ENCODE data around the gene PPHLN1. TPM values are rescaled to one million over a fixed set of nuclear protein-coding genes. Genes with fewer than 3 reads are reported as not detected.

The PPHLN1 gene
- total and polyA plus RNA-seq, 7 donors: 25.2 to 66.7 (median 52.3) TPM

DNA sequence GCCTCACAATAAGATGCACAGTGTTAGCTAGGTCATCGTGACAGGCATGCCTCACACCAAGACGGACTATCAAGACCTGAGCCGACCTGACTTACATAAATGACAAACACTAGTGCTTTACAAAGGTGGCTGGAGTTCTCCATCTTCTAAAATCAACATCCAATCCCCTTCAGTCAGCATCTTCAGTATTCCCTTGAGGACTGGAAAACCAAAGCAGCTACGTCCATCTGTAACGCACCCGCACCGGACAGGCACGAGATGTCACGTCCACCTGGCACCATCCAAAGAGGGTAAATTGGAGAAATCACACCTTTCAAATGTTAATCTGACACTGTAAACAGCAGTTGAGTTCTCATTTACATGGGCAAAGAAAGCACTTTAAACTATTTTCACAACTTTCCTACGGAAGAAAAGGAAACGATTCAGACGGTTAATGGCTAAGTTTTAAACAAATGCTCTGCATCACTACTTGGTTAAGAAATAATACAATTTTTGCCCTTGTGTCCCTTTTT is 133.4 kb downstream of the PPHLN1 start:
- Histone ChIP-seq H3K27ac (no peak overlapping the region), H3K27me3 (no peaks in the 10 kb centered on the region), H3K9me3 (no peaks in the 10 kb centered on the region), H3K4me1 (no peaks in the 10 kb centered on the region), H3K4me3 (no peak overlapping the region), H3K36me3 (peaks cover 0 to 63% (median 4%) of the 10 kb centered on the region in 4 donors)
- WGBS, 2 donors: 93 to 95% methylated on average over 12 of the region's 12 CpGs
- no peak for DNase-seq
- intact Hi-C loops (cut with DNase I): no loop called here
- TF ChIP-seq POLR2AphosphoS5 (IDR thresholded peaks at IDR 0.05) (no peak), CTCF (IDR thresholded peaks at IDR 0.05) (no peak), EP300 (IDR thresholded peaks at IDR 0.05) (no peak), POLR2A (IDR thresholded peaks at IDR 0.05) (no peak)

DNA sequence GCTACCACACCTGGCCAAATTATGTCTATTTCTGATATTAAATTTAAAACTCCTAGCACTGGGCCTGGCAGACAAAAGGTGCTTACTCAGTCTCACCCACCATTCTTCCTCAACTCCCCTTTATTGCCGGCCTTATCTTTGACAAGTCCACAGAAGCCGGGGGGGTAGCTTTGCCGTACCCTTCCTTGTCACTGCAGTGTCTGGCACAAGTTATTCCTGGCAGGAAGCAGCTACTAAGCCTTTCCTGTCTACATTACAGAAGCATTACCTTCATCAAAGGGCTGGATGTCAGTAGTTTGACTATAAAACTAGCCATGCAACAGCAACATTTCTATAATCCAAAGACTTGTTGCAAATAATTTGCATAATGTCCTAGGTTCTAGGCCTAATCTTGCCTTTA is 136.5 kb downstream of the PPHLN1 start:
- 16 to 61% methylated on average over 3 of the region's 3 CpGs for WGBS, 2 donors
- Histone ChIP-seq H3K36me3 (peaks cover 5 to 80% (median 17%) of the 10 kb centered on the region in 4 donors), H3K9me3 (no peaks in the 10 kb centered on the region), H3K27ac (no peak overlapping the region), H3K4me3 (no peak overlapping the region), H3K4me1 (no peaks in the 10 kb centered on the region), H3K27me3 (no peaks in the 10 kb centered on the region)
- intact Hi-C loops (cut with DNase I): no loop called here
- TF ChIP-seq POLR2AphosphoS5 (IDR thresholded peaks at IDR 0.05): no peak
- no peak for TF ChIP-seq POLR2A (IDR thresholded peaks at IDR 0.05)
- TF ChIP-seq CTCF (IDR thresholded peaks at IDR 0.05): no peak
- no peak for TF ChIP-seq EP300 (IDR thresholded peaks at IDR 0.05)
- DNase-seq: no peak

DNA sequence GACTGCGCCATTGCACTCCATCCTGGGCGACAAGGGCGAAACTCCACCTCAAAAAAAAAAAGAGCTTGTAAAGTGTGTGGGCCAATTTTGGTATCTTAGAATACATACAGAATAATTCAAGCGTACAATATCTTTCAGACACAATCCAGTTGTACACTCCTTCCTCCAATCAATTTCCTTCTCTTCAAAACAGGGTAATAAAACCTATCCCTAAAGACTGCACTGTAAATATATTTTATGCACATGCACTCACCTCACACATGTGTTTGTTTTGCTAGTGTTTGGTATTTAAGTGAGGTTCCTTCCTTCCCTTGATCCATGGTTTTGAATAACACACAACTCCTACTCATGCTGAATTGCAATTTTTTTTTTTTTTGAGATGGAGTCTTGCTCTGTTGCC is 137.7 kb downstream of the PPHLN1 start:
- DNase-seq: no peak
- H3K27me3 ChIP-seq: no peaks in the 10 kb centered on the region
- no peak for TF ChIP-seq EP300 (IDR thresholded peaks at IDR 0.05)
- TF ChIP-seq POLR2AphosphoS5 (IDR thresholded peaks at IDR 0.05): no peak
- no peak for TF ChIP-seq CTCF (IDR thresholded peaks at IDR 0.05)
- no peak for TF ChIP-seq POLR2A (IDR thresholded peaks at IDR 0.05)
- no peak overlapping the region for H3K4me3 ChIP-seq
- 29 to 82% methylated on average over 4 of the region's 4 CpGs for WGBS, 2 donors
- H3K36me3 ChIP-seq: peaks cover 5 to 76% (median 17%) of the 10 kb centered on the region in 4 donors
- no peak overlapping the region for H3K27ac ChIP-seq
- no peaks in the 10 kb centered on the region for H3K9me3 ChIP-seq
- H3K4me1 ChIP-seq: peaks cover 0 to 6% (median 4%) of the 10 kb centered on the region in 4 donors
- intact Hi-C loops (cut with DNase I): no loop called here

GRCh38 chr12:42468341-42468821 is 142.4 kb downstream of the PPHLN1 start:
- no peak overlapping the region for H3K4me3 ChIP-seq
- H3K36me3 ChIP-seq: peaks cover 5 to 57% (median 21%) of the 10 kb centered on the region in 4 donors
- peak overlapping the region in 3 of 4 donors; percentile 18 to 36 (median 19) for H3K27ac ChIP-seq
- DNase-seq: peak; percentile 67
- intact Hi-C loops (cut with DNase I): no loop called here
- no peaks in the 10 kb centered on the region for H3K27me3 ChIP-seq
- H3K4me1 ChIP-seq: peaks cover 0 to 27% (median 13%) of the 10 kb centered on the region in 4 donors
- no peaks in the 10 kb centered on the region for H3K9me3 ChIP-seq
- WGBS, 2 donors: 40 to 75% methylated on average over 9 of the region's 9 CpGs
- TF ChIP-seq POLR2AphosphoS5 (IDR thresholded peaks at IDR 0.05) (no peak), POLR2A (IDR thresholded peaks at IDR 0.05) (no peak), CTCF (IDR thresholded peaks at IDR 0.05) (no peak), EP300 (IDR thresholded peaks at IDR 0.05) (no peak)

DNA sequence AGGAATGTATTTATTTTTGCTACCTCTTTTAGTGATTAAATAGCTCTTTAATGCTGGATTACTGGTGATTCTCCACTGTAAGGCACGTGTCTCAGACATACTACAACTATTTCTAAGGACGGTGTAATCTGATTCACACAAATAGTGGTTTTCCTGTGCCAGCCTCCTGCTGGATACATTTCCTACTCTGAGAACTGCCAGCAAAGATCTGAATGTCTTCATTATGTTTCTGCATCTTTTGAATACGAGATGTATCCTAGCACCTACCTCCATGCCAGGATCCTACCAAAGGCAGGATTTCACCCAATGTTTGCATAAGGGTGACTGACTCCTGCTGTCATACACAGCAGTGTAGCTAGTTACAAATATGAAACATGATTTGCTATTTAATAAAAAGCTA is 143.0 kb downstream of the PPHLN1 start:
- TF ChIP-seq POLR2AphosphoS5 (IDR thresholded peaks at IDR 0.05): no peak
- no peak for TF ChIP-seq CTCF (IDR thresholded peaks at IDR 0.05)
- no peak for TF ChIP-seq EP300 (IDR thresholded peaks at IDR 0.05)
- TF ChIP-seq POLR2A (IDR thresholded peaks at IDR 0.05): no peak

More for the DNA sequence above, 143.0 kb downstream of the PPHLN1 start:
- WGBS, 2 donors: 42 to 60% methylated on average over 3 of the region's 3 CpGs
- H3K27me3 ChIP-seq: no peaks in the 10 kb centered on the region
- H3K36me3 ChIP-seq: peaks cover 5 to 52% (median 20%) of the 10 kb centered on the region in 4 donors
- peaks cover 0 to 32% (median 16%) of the 10 kb centered on the region in 4 donors for H3K4me1 ChIP-seq
- peak overlapping the region in 3 of 4 donors; percentile 18 to 36 (median 19) for H3K27ac ChIP-seq
- intact Hi-C loops (cut with DNase I): no loop called here
- no peak for DNase-seq
- H3K9me3 ChIP-seq: no peaks in the 10 kb centered on the region
- peak overlapping the region in 1 of 4 donors; percentile 17 for H3K4me3 ChIP-seq

All from sigmoid colon (tissue), 7 donors.